GM18951 (cell line): ENCODE measurements around the gene FBXW11.

Experiments used
- POLR2A ChIP-seq: IDR thresholded peaks from 4 replicates; pipeline ENCODE4 v1.6.1; 2011; ENCODE audit warnings: mild to moderate bottlenecking; ENCODE audit not compliant: insufficient read length, insufficient read depth; ENCODE audit errors: extremely low read depth
- in situ Hi-C: fragments of 300-500 bp; cut with MboI; formaldehyde crosslinking; loops from one replicate; pipeline ENCODE4 v1.12.0; 2022; ENCODE audit warnings: low sequenced_read_pairs, mixed read lengths, inconsistent platforms; ENCODE audit not compliant: unreplicated experiment

FBXW11 gene

GRCh38 chr5:172008689-172009141 lies 2.3 kb upstream of the FBXW11 start:
- in situ Hi-C loops, result no loop called here
- TF ChIP-seq POLR2A, result no peak

GRCh38 chr5:172008111-172008455 lies 1.6 kb upstream of the FBXW11 start:
- in situ Hi-C loops, result no loop called here
- no peak for TF ChIP-seq POLR2A

GRCh38 chr5:172007175-172008110 lies 1.0 kb upstream of the FBXW11 start:
- in situ Hi-C loops, result no loop called here
- no peak for TF ChIP-seq POLR2A

GRCh38 chr5:172005708-172006320 lies 624 bp downstream of the FBXW11 start:
- in situ Hi-C loops, result no loop called here
- TF ChIP-seq POLR2A, result no peak

GRCh38 chr5:172004824-172005237 lies 1.6 kb downstream of the FBXW11 start:
- TF ChIP-seq POLR2A, result no peak
- in situ Hi-C loops, result no loop called here

- TF ChIP-seq POLR2A, result no peak
- in situ Hi-C loops, result no loop called here
Observed at GRCh38 chr5:172003746-172004145, 2.7 kb downstream of the FBXW11 start.

- TF ChIP-seq POLR2A, result no peak
- in situ Hi-C loops, result no loop called here
Observed at GRCh38 chr5:172002840-172003512, 3.5 kb downstream of the FBXW11 start.

GRCh38 chr5:172002310-172002709 lies 4.1 kb downstream of the FBXW11 start:
- TF ChIP-seq POLR2A, result no peak

GRCh38 chr5:171999877-172000276 lies 6.6 kb downstream of the FBXW11 start:
- TF ChIP-seq POLR2A, result no peak
- in situ Hi-C loops, result no loop called here

More at GRCh38 chr5:172002310-172002709, 4.1 kb downstream of the FBXW11 start:
- in situ Hi-C loops, result no loop called here

GRCh38 chr5:171999100-171999499 lies 7.3 kb downstream of the FBXW11 start:
- in situ Hi-C loops, result no loop called here
- no peak for TF ChIP-seq POLR2A

- TF ChIP-seq POLR2A, result no peak
- in situ Hi-C loops, result no loop called here
Observed at GRCh38 chr5:171997011-171997410, 9.4 kb downstream of the FBXW11 start.

- no peak for TF ChIP-seq POLR2A
- in situ Hi-C loops, result no loop called here
Observed at GRCh38 chr5:171992813-171993212, 13.6 kb downstream of the FBXW11 start.

- no peak for TF ChIP-seq POLR2A
- in situ Hi-C loops, result no loop called here
Observed at GRCh38 chr5:171992305-171992704, 14.1 kb downstream of the FBXW11 start.
